ENCODE results near the gene TBC1D9. TPM values are rescaled to one million over a fixed set of nuclear protein-coding genes. Genes with fewer than 3 reads are reported as not detected.

The TBC1D9 gene
- total and polyA plus RNA-seq, 4 donors: 9.0 to 52.6 (median 24.5) TPM

DNA sequence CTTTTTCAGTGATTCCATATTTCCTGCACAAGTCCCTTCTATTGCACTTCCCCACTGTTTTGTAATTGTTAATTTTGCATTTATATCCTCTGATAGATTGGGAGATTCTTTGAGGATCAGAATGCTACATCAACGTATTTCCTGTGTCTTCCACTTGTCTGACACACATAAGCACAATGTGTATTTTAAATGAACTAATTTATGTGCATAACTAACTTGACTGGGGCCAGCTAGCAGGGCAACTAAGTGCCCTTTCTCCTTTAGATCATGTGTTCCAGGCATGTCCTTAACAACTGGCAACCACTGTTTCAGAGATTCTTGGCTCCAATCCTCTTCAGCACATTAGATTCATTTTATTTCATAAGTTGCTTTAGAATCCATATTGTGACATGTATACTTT lies 171.7 kb downstream of the TBC1D9 start:
- no peak for TF ChIP-seq CTCF (IDR thresholded peaks at IDR 0.05; ENCODE audit: control extremely low read depth, extremely low read depth)
- ATAC-seq (ENCODE audit: insufficient read depth, low FRiP score): no peak
- no peaks in the 10 kb centered on the region for H3K9me3 ChIP-seq (ENCODE audit: control insufficient read depth in 4 of 4, insufficient read depth in 3 of 4, low read length in 3 of 4)
- H3K4me1 ChIP-seq (ENCODE audit: control insufficient read depth in 5 of 5, insufficient read depth in 5 of 5, low read length in 5 of 5): no peaks in the 10 kb centered on the region
- no peak overlapping the region for H3K4me3 ChIP-seq
- H3K27ac ChIP-seq (ENCODE audit: low read depth in 1 of 2, low read length in 1 of 2): no peak overlapping the region
- no peak for DNase-seq
- H3K27me3 ChIP-seq (ENCODE audit: control insufficient read depth in 3 of 3, insufficient read depth in 3 of 3, low read length in 2 of 3): peaks cover 0 to 13% (median 5%) of the 10 kb centered on the region in 3 donors
- no peaks in the 10 kb centered on the region for H3K36me3 ChIP-seq (ENCODE audit: control insufficient read depth in 4 of 4, insufficient read depth in 4 of 4, low read length in 4 of 4)
- H3K9ac ChIP-seq (ENCODE audit: insufficient read depth in 1 of 2, low read length in 2 of 2): no peak overlapping the region
- 67 to 75% methylated on average over 1 of the region's 1 CpG for WGBS, 2 donors

GRCh38 chr4:140581078-140581477 lies 175.1 kb downstream of the TBC1D9 start:
- H3K27me3 ChIP-seq (ENCODE audit: control insufficient read depth in 3 of 3, insufficient read depth in 3 of 3, low read length in 2 of 3): peaks cover 0 to 43% (median 6%) of the 10 kb centered on the region in 3 donors
- no peak overlapping the region for H3K4me3 ChIP-seq
- DNase-seq: peak in 1 of 3 donors; percentile 6
- no peaks in the 10 kb centered on the region for H3K4me1 ChIP-seq (ENCODE audit: control insufficient read depth in 5 of 5, insufficient read depth in 5 of 5, low read length in 5 of 5)
- H3K36me3 ChIP-seq (ENCODE audit: control insufficient read depth in 4 of 4, insufficient read depth in 4 of 4, low read length in 4 of 4): no peaks in the 10 kb centered on the region
- no peak for ATAC-seq (ENCODE audit: insufficient read depth, low FRiP score)
- no peak overlapping the region for H3K9ac ChIP-seq (ENCODE audit: insufficient read depth in 1 of 2, low read length in 2 of 2)
- no peak for TF ChIP-seq CTCF (IDR thresholded peaks at IDR 0.05; ENCODE audit: control extremely low read depth, extremely low read depth)
- H3K27ac ChIP-seq (ENCODE audit: low read depth in 1 of 2, low read length in 1 of 2): no peak overlapping the region
- peaks cover 0 to 5% (median 0%) of the 10 kb centered on the region in 4 donors for H3K9me3 ChIP-seq (ENCODE audit: control insufficient read depth in 4 of 4, insufficient read depth in 3 of 4, low read length in 3 of 4)
- 53 to 85% methylated on average over 3 of the region's 3 CpGs for WGBS, 2 donors

DNA sequence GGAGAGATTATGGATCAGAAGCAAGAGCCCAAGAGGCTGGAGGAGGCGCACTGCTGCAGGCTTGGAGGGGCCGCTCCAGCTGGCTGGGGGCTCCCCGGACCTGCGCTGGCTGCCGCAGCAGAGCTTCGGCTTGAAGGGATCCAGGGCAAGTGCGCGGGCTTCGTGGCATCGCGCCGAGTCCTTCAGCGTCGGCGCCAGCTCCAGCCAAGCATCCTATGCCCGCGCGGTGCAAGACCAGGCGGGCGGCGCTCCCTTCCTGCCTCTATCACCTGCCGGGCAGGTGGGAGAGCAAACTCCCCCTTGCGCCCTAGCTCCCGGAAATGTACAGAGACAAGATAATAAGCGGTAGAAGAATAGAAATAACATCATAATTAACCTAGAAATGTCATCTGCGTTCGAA lies 176.9 kb downstream of the TBC1D9 start:
- Histone ChIP-seq H3K4me1 (ENCODE audit: control insufficient read depth in 5 of 5, insufficient read depth in 5 of 5, low read length in 5 of 5) (no peaks in the 10 kb centered on the region), H3K27ac (ENCODE audit: low read depth in 1 of 2, low read length in 1 of 2) (no peak overlapping the region), H3K36me3 (ENCODE audit: control insufficient read depth in 4 of 4, insufficient read depth in 4 of 4, low read length in 4 of 4) (no peaks in the 10 kb centered on the region), H3K9me3 (ENCODE audit: control insufficient read depth in 4 of 4, insufficient read depth in 3 of 4, low read length in 3 of 4) (peaks cover 0 to 5% (median 0%) of the 10 kb centered on the region in 4 donors), H3K9ac (ENCODE audit: insufficient read depth in 1 of 2, low read length in 2 of 2) (no peak overlapping the region), H3K27me3 (ENCODE audit: control insufficient read depth in 3 of 3, insufficient read depth in 3 of 3, low read length in 2 of 3) (peaks cover 0 to 51% (median 6%) of the 10 kb centered on the region in 3 donors), H3K4me3 (no peak overlapping the region)
- 15 to 36% methylated on average over 27 of the region's 27 CpGs for WGBS, 2 donors
- no peak for TF ChIP-seq CTCF (IDR thresholded peaks at IDR 0.05; ENCODE audit: control extremely low read depth, extremely low read depth)
- DNase-seq (peak in 1 of 3 donors; percentile 20), ATAC-seq (ENCODE audit: insufficient read depth, low FRiP score) (no peak)

DNA sequence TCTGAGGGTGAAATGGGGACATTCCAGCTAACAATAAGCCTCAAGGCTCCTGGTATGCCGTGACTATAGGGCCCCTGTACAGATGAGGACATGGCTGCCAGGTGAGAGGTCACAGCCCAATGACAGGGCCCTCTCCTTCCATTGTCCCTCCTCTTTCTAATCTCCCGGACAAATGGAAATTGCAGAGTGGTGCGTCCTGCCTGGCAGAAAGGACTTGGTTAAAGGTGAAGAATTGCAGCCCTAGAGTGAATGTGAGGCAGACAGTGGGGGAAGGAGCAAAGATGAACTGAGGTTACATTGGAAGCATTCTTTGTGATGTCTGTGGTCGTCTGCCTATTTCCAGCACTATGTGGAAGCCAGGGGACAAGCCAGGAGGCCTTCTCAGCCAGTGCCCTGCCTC lies 180.7 kb downstream of the TBC1D9 start:
- 76 to 84% methylated on average over 4 of the region's 4 CpGs for WGBS, 2 donors
- Histone ChIP-seq H3K9me3 (ENCODE audit: control insufficient read depth in 4 of 4, insufficient read depth in 3 of 4, low read length in 3 of 4) (peaks cover 0 to 9% (median 0%) of the 10 kb centered on the region in 4 donors), H3K27ac (ENCODE audit: low read depth in 1 of 2, low read length in 1 of 2) (no peak overlapping the region), H3K4me3 (no peak overlapping the region), H3K9ac (ENCODE audit: insufficient read depth in 1 of 2, low read length in 2 of 2) (no peak overlapping the region), H3K36me3 (ENCODE audit: control insufficient read depth in 4 of 4, insufficient read depth in 4 of 4, low read length in 4 of 4) (no peaks in the 10 kb centered on the region), H3K27me3 (ENCODE audit: control insufficient read depth in 3 of 3, insufficient read depth in 3 of 3, low read length in 2 of 3) (peaks cover 0 to 49% (median 20%) of the 10 kb centered on the region in 3 donors), H3K4me1 (ENCODE audit: control insufficient read depth in 5 of 5, insufficient read depth in 5 of 5, low read length in 5 of 5) (no peaks in the 10 kb centered on the region)
- ATAC-seq (ENCODE audit: insufficient read depth, low FRiP score) (no peak), DNase-seq (no peak)
- TF ChIP-seq CTCF (IDR thresholded peaks at IDR 0.05; ENCODE audit: control extremely low read depth, extremely low read depth): no peak
